ENCODE measurements around the gene HOOK1.
"Not testable (repeated sequence)": the region's sequence is repeated elsewhere in the genome, so short reads cannot be mapped to it uniquely, and the experiment has no call there.

HOOK1 gene

GRCh38 chr1:59915516-59915915 is 100.8 kb downstream of the HOOK1 start:
- Histone ChIP-seq H3K79me2 (ENCODE audit: control insufficient read depth, insufficient read depth, low read length) (no peaks in the 10 kb centered on the region), H3K27me3 (ENCODE audit: insufficient read depth, low read length, poor library complexity) (no peaks in the 10 kb centered on the region), H3K18ac (ENCODE audit: low read length) (no peak overlapping the region), H4K8ac (ENCODE audit: low read depth, low read length) (no peak overlapping the region), H3K9ac (ENCODE audit: low read length) (no peak overlapping the region), H3K36me3 (ENCODE audit: control insufficient read depth, insufficient read depth, low read length) (no peaks in the 10 kb centered on the region), H2BK15ac (replicated peaks; ENCODE audit: low read depth) (no peak overlapping the region), H4K5ac (ENCODE audit: low read length) (no peak overlapping the region), H3K4ac (ENCODE audit: low read depth, low read length) (no peak overlapping the region), H3K4me2 (ENCODE audit: low read length) (no peak overlapping the region), H3K4me3 (ENCODE audit: low read length) (no peak overlapping the region), H2BK120ac (ENCODE audit: low read depth, low read length) (no peak overlapping the region), H3K4me1 (ENCODE audit: control insufficient read depth, low read depth, low read length) (no peaks in the 10 kb centered on the region), H2AK5ac (ENCODE audit: low read length) (no peak overlapping the region), H3K27ac (ENCODE audit: low read depth, low read length) (no peak overlapping the region), H2BK5ac (ENCODE audit: low read length) (no peak overlapping the region), H3K56ac (ENCODE audit: low read length) (no peak overlapping the region), H3K23ac (ENCODE audit: low read length) (no peak overlapping the region), H3K79me1 (ENCODE audit: low read length) (no peaks in the 10 kb centered on the region)
- DNase-seq, result peak; percentile 28
- WGBS (ENCODE audit: extremely low coverage, insufficient coverage, low lambda C conversion rate), result no CpG with 5 or more reads among the region's 1 CpG

DNA sequence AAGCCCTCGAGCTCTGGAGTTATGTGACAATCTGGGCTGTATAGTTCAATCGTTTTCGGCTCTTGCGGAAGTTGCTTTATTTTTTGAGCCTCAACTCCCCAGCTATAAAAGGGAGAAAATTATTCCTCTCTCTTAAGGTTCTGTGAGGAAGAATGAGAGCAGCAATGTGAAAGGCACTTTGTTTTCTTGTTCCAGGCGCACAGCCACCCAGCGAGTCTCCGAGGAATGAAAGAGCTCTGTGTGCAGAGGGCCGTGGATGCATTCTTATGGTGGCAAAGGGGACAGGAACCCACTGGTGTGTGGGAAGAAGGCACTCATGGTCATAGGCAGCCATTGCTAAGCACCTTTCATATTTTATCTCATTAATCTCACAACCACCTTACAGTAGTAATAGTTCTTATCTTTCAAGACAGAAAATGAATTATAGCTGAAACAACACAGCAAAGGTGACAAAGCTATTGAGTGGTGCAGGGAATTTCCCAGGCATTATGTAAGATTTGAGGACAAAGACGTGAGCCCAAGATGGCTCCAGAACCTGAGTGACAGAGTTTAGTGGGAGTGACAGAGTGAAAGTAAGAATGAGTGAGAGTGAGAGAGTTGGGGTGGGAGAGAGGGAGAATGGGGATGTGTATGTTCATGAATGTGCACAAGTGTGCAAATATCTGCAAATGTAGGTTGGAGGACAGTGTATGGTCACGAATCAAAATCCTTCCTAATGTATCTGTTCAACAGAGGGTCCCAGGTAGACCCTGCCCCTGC is 102.5 kb downstream of the HOOK1 start:
- WGBS (ENCODE audit: extremely low coverage, insufficient coverage, low lambda C conversion rate), result no CpG with 5 or more reads among the region's 10 CpGs

GRCh38 chr1:59917785-59918180 is 103.0 kb downstream of the HOOK1 start:
- no peak overlapping the region for H4K8ac ChIP-seq (ENCODE audit: low read depth, low read length)
- no CpG with 5 or more reads among the region's 2 CpGs for WGBS (ENCODE audit: extremely low coverage, insufficient coverage, low lambda C conversion rate)

More for the DNA sequence above, 102.5 kb downstream of the HOOK1 start:
- H3K4ac ChIP-seq (ENCODE audit: low read depth, low read length), result no peak overlapping the region
- no peak overlapping the region for H3K23ac ChIP-seq (ENCODE audit: low read length)
- H3K18ac ChIP-seq (ENCODE audit: low read length), result no peak overlapping the region
- H4K8ac ChIP-seq (ENCODE audit: low read depth, low read length), result no peak overlapping the region
- H4K5ac ChIP-seq (ENCODE audit: low read length), result no peak overlapping the region
- H3K79me1 ChIP-seq (ENCODE audit: low read length), result no peaks in the 10 kb centered on the region
- no peak overlapping the region for H2BK120ac ChIP-seq (ENCODE audit: low read depth, low read length)
- no peak overlapping the region for H3K56ac ChIP-seq (ENCODE audit: low read length)
- no peak overlapping the region for H2BK15ac ChIP-seq (replicated peaks; ENCODE audit: low read depth)
- no peak for DNase-seq
- no peak overlapping the region for H3K9ac ChIP-seq (ENCODE audit: low read length)
- H3K27me3 ChIP-seq (ENCODE audit: insufficient read depth, low read length, poor library complexity), result no peaks in the 10 kb centered on the region
- no peak overlapping the region for H3K27ac ChIP-seq (ENCODE audit: low read depth, low read length)
- no peaks in the 10 kb centered on the region for H3K79me2 ChIP-seq (ENCODE audit: control insufficient read depth, insufficient read depth, low read length)
- H3K4me2 ChIP-seq (ENCODE audit: low read length), result no peak overlapping the region
- no peak overlapping the region for H2BK5ac ChIP-seq (ENCODE audit: low read length)
- H3K4me1 ChIP-seq (ENCODE audit: control insufficient read depth, low read depth, low read length), result no peaks in the 10 kb centered on the region
- no peak overlapping the region for H2AK5ac ChIP-seq (ENCODE audit: low read length)
- H3K36me3 ChIP-seq (ENCODE audit: control insufficient read depth, insufficient read depth, low read length), result no peaks in the 10 kb centered on the region
- H3K4me3 ChIP-seq (ENCODE audit: low read length), result no peak overlapping the region

DNA sequence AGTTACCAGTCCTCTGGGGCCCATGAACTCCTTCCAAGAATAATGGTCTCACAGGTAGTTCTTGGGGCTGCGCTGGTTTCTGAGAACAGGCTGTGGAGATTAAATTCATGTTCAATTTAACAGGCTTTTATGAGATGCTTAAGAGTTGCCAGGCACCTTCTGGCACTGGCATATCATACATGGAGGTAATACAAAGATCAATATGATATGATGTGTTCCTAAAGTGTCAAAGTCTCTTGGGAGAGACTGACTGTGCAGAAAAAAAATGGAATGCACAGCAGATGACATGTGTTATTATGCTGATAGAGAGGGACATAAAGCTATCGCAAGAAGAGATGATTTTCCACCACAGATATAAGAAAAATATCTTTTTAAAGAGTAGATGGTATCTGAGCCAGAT is 105.0 kb downstream of the HOOK1 start:
- no peak overlapping the region for H2AK5ac ChIP-seq (ENCODE audit: low read length)
- H3K79me1 ChIP-seq (ENCODE audit: low read length), result no peaks in the 10 kb centered on the region
- WGBS (ENCODE audit: extremely low coverage, insufficient coverage, low lambda C conversion rate), result no CpG with 5 or more reads among the region's 2 CpGs
- H3K56ac ChIP-seq (ENCODE audit: low read length), result no peak overlapping the region
- H4K8ac ChIP-seq (ENCODE audit: low read depth, low read length), result no peak overlapping the region
- H3K4ac ChIP-seq (ENCODE audit: low read depth, low read length), result no peak overlapping the region
- no peak overlapping the region for H2BK120ac ChIP-seq (ENCODE audit: low read depth, low read length)
- H3K4me3 ChIP-seq (ENCODE audit: low read length), result no peak overlapping the region
- no peak overlapping the region for H2BK5ac ChIP-seq (ENCODE audit: low read length)
- no peaks in the 10 kb centered on the region for H3K79me2 ChIP-seq (ENCODE audit: control insufficient read depth, insufficient read depth, low read length)
- H3K9ac ChIP-seq (ENCODE audit: low read length), result no peak overlapping the region
- no peak overlapping the region for H3K27ac ChIP-seq (ENCODE audit: low read depth, low read length)
- no peak overlapping the region for H3K23ac ChIP-seq (ENCODE audit: low read length)
- DNase-seq, result no peak
- H3K4me1 ChIP-seq (ENCODE audit: control insufficient read depth, low read depth, low read length), result no peaks in the 10 kb centered on the region
- no peaks in the 10 kb centered on the region for H3K27me3 ChIP-seq (ENCODE audit: insufficient read depth, low read length, poor library complexity)
- no peak overlapping the region for H3K18ac ChIP-seq (ENCODE audit: low read length)
- H3K4me2 ChIP-seq (ENCODE audit: low read length), result no peak overlapping the region
- H4K5ac ChIP-seq (ENCODE audit: low read length), result no peak overlapping the region
- no peak overlapping the region for H2BK15ac ChIP-seq (replicated peaks; ENCODE audit: low read depth)
- H3K36me3 ChIP-seq (ENCODE audit: control insufficient read depth, insufficient read depth, low read length), result no peaks in the 10 kb centered on the region

More at GRCh38 chr1:59917785-59918180, 103.0 kb downstream of the HOOK1 start:
- Histone ChIP-seq H3K23ac (ENCODE audit: low read length) (no peak overlapping the region), H2BK15ac (replicated peaks; ENCODE audit: low read depth) (no peak overlapping the region), H2BK5ac (ENCODE audit: low read length) (no peak overlapping the region), H3K36me3 (ENCODE audit: control insufficient read depth, insufficient read depth, low read length) (no peaks in the 10 kb centered on the region), H3K79me2 (ENCODE audit: control insufficient read depth, insufficient read depth, low read length) (no peaks in the 10 kb centered on the region), H3K56ac (ENCODE audit: low read length) (no peak overlapping the region), H3K27me3 (ENCODE audit: insufficient read depth, low read length, poor library complexity) (no peaks in the 10 kb centered on the region), H3K4ac (ENCODE audit: low read depth, low read length) (no peak overlapping the region), H2BK120ac (ENCODE audit: low read depth, low read length) (no peak overlapping the region), H2AK5ac (ENCODE audit: low read length) (no peak overlapping the region), H3K4me3 (ENCODE audit: low read length) (no peak overlapping the region), H3K27ac (ENCODE audit: low read depth, low read length) (no peak overlapping the region), H3K79me1 (ENCODE audit: low read length) (no peaks in the 10 kb centered on the region), H3K4me1 (ENCODE audit: control insufficient read depth, low read depth, low read length) (no peaks in the 10 kb centered on the region), H4K5ac (ENCODE audit: low read length) (no peak overlapping the region), H3K18ac (ENCODE audit: low read length) (no peak overlapping the region), H3K9ac (ENCODE audit: low read length) (no peak overlapping the region), H3K4me2 (ENCODE audit: low read length) (no peak overlapping the region)
- DNase-seq, result no peak

- H2BK5ac ChIP-seq (ENCODE audit: low read length); H4K8ac ChIP-seq (ENCODE audit: low read depth, low read length); H3K18ac ChIP-seq (ENCODE audit: low read length); H3K4me1 ChIP-seq (ENCODE audit: control insufficient read depth, low read depth, low read length); H3K4ac ChIP-seq (ENCODE audit: low read depth, low read length); H3K79me1 ChIP-seq (ENCODE audit: low read length); H2AK5ac ChIP-seq (ENCODE audit: low read length); H3K27ac ChIP-seq (ENCODE audit: low read depth, low read length); H3K56ac ChIP-seq (ENCODE audit: low read length); H3K79me2 ChIP-seq (ENCODE audit: control insufficient read depth, insufficient read depth, low read length); H2BK15ac ChIP-seq (replicated peaks; ENCODE audit: low read depth); H3K23ac ChIP-seq (ENCODE audit: low read length); DNase-seq; H3K27me3 ChIP-seq (ENCODE audit: insufficient read depth, low read length, poor library complexity); H3K36me3 ChIP-seq (ENCODE audit: control insufficient read depth, insufficient read depth, low read length); H3K4me2 ChIP-seq (ENCODE audit: low read length); H3K4me3 ChIP-seq (ENCODE audit: low read length); H4K5ac ChIP-seq (ENCODE audit: low read length); H3K9ac ChIP-seq (ENCODE audit: low read length); H2BK120ac ChIP-seq (ENCODE audit: low read depth, low read length): not testable (repeated sequence)
- WGBS (ENCODE audit: extremely low coverage, insufficient coverage, low lambda C conversion rate), result no CpG with 5 or more reads among the region's 6 CpGs
These were observed 106.6 kb downstream of the HOOK1 start for GRCh38 chr1:59921258-59921899.

Measured in mesendoderm (in vitro differentiated cells).